ENCODE results near the gene ADCY1. TPM values are rescaled to one million over a fixed set of nuclear protein-coding genes. Genes with fewer than 3 reads are reported as not detected.

ADCY1 gene
- total RNA-seq, 1 donor from 2014 or later: 13.7 TPM

DNA sequence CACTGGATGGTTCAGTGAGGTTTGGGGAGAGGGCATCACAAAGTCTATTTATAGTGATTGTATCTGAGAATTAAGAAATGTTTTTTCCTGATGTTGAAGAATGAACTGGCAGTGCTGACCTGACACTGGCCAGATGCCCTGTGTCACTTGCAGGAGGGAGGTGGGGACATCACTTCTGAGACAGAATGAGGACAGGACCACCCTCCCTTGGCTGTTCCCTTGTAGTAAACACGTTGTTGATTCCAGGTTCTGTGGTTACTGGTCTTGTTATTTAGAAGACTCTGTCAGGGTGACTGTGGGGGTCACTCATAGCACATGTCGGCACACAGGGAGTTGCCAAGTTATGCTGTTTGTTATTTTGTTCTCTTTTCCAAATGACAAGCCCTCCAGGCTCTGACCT, 126.4 kb downstream of the ADCY1 start:
- Mint-ChIP-seq H3K27me3 (ENCODE audit: low read depth) (no peaks in the 10 kb centered on the region), H3K27ac (ENCODE audit: unreplicated experiment) (peak overlapping the region; percentile 35), H3K9me3 (no peaks in the 10 kb centered on the region), H3K4me3 (no peak overlapping the region), H3K36me3 (ENCODE audit: low read depth) (peaks cover 3% of the 10 kb centered on the region), H3K4me1 (peaks cover 10% of the 10 kb centered on the region)
- DNase-seq (ENCODE audit: low read depth, low spot score): no peak
- TF ChIP-seq, protein P1, sequence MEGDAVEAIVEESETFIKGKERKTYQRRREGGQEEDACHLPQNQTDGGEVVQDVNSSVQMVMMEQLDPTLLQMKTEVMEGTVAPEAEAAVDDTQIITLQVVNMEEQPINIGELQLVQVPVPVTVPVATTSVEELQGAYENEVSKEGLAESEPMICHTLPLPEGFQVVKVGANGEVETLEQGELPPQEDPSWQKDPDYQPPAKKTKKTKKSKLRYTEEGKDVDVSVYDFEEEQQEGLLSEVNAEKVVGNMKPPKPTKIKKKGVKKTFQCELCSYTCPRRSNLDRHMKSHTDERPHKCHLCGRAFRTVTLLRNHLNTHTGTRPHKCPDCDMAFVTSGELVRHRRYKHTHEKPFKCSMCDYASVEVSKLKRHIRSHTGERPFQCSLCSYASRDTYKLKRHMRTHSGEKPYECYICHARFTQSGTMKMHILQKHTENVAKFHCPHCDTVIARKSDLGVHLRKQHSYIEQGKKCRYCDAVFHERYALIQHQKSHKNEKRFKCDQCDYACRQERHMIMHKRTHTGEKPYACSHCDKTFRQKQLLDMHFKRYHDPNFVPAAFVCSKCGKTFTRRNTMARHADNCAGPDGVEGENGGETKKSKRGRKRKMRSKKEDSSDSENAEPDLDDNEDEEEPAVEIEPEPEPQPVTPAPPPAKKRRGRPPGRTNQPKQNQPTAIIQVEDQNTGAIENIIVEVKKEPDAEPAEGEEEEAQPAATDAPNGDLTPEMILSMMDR (conservative IDR thresholded peaks at IDR 0.05): no peak

- DNase-seq (ENCODE audit: low read depth, low spot score): no peak
- TF ChIP-seq, protein P1 (conservative IDR thresholded peaks at IDR 0.05): no peak
- H3K27ac Mint-ChIP-seq (ENCODE audit: unreplicated experiment): no peak overlapping the region
These were observed 127.7 kb downstream of the ADCY1 start for GRCh38 chr7:45701701-45702510.

GRCh38 chr7:45702751-45703150, 128.6 kb downstream of the ADCY1 start:
- DNase-seq (ENCODE audit: low read depth, low spot score): no peak
- TF ChIP-seq, protein P1 (conservative IDR thresholded peaks at IDR 0.05): no peak
- H3K4me1 Mint-ChIP-seq: peaks cover 6% of the 10 kb centered on the region
- no peak overlapping the region for H3K4me3 Mint-ChIP-seq
- peaks cover 3% of the 10 kb centered on the region for H3K36me3 Mint-ChIP-seq (ENCODE audit: low read depth)
- no peak overlapping the region for H3K27ac Mint-ChIP-seq (ENCODE audit: unreplicated experiment)
- H3K27me3 Mint-ChIP-seq (ENCODE audit: low read depth): no peaks in the 10 kb centered on the region
- H3K9me3 Mint-ChIP-seq: no peaks in the 10 kb centered on the region

More at GRCh38 chr7:45701701-45702510, 127.7 kb downstream of the ADCY1 start:
- Mint-ChIP-seq H3K9me3 (no peaks in the 10 kb centered on the region), H3K4me1 (peaks cover 10% of the 10 kb centered on the region), H3K36me3 (ENCODE audit: low read depth) (peaks cover 3% of the 10 kb centered on the region), H3K27me3 (ENCODE audit: low read depth) (no peaks in the 10 kb centered on the region), H3K4me3 (no peak overlapping the region)

- Mint-ChIP-seq H3K36me3 (ENCODE audit: low read depth) (peaks cover 3% of the 10 kb centered on the region), H3K9me3 (no peaks in the 10 kb centered on the region), H3K4me3 (no peak overlapping the region), H3K27me3 (ENCODE audit: low read depth) (no peaks in the 10 kb centered on the region), H3K4me1 (peaks cover 3% of the 10 kb centered on the region), H3K27ac (ENCODE audit: unreplicated experiment) (no peak overlapping the region)
- TF ChIP-seq, protein P1 (conservative IDR thresholded peaks at IDR 0.05): no peak
- DNase-seq (ENCODE audit: low read depth, low spot score): no peak
These were observed 129.2 kb downstream of the ADCY1 start for GRCh38 chr7:45703373-45703821.

DNA sequence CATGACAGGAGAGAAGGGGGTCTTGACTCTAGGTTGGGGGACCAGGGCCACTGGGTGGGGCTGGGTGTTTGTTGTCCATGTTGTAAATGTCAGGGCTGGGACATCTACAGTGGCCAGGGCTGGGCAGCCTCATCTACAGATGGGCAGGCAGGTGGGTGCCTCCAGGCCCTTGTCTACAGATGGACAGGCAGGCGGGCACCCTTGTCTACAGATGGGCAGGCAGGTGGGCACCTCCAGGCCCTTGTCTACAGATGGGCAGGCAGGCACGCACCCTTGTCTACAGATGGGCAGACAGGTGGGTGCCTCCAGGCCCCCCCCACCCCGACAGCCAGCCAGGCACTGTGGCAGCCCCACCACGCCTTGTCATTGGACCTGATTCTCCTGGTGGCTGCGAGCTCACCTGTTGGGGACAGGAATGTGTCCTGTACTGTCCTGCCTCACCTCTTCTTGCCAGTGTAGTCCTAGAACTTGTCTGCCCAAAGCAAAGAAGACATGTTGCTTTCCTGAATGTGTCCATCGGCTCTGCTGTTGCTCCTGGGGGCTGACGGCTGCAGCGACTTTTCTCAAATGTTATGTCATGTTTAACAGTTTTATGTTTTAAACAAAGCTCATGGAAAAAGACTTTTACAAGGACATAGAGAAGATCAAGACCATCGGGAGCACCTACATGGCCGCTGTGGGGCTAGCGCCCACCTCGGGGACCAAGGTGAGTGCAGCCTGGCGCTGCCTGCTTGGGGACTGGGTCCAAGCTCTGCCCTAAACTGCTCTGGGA, 129.9 kb downstream of the ADCY1 start:
- H3K36me3 Mint-ChIP-seq (ENCODE audit: low read depth): peaks cover 3% of the 10 kb centered on the region
- H3K27me3 Mint-ChIP-seq (ENCODE audit: low read depth): no peaks in the 10 kb centered on the region
- TF ChIP-seq, protein P1 (conservative IDR thresholded peaks at IDR 0.05): no peak
- H3K9me3 Mint-ChIP-seq: no peaks in the 10 kb centered on the region
- no peak overlapping the region for H3K4me3 Mint-ChIP-seq
- H3K27ac Mint-ChIP-seq (ENCODE audit: unreplicated experiment): no peak overlapping the region
- peaks cover 3% of the 10 kb centered on the region for H3K4me1 Mint-ChIP-seq
- DNase-seq (ENCODE audit: low read depth, low spot score): no peak

Data from neural crest cell (in vitro differentiated cells).